GM23338 (cell line): ENCODE results near the gene TAS2R3. TPM values are rescaled to one million over a fixed set of nuclear protein-coding genes. Genes with fewer than 3 reads are reported as not detected.

Experiments
- ATAC-seq: fragments of 200-7000 bp; cut with Tn5 transposase; 3 replicates; pipeline ENCODE4 v1.9.1; 2020
- DNase-seq: peaks from one replicate; pipeline ENCODE4 v3.0.0-alpha.2; 2015; ENCODE audit warnings: low spot score
- H2AFZ ChIP-seq: fragments of 200-600 bp; sonication (generic); 2 replicates; pipeline ENCODE4 v1.8.0; 2016; ENCODE audit warnings: antibody characterized with exemption, mild to moderate bottlenecking, moderate library complexity
- H3F3A ChIP-seq: fragments of 200-600 bp; sonication (generic); replicated peaks from 2 replicates; pipeline ENCODE4 v1.8.0; 2017; ENCODE audit warnings: antibody characterized with exemption, mixed run types, low read depth
- H3K27ac ChIP-seq: fragments of 200-600 bp; sonication (generic); 2 replicates; pipeline ENCODE4 v1.6.1; 2016; ENCODE audit warnings: low read depth
- H3K27me3 ChIP-seq: fragments of 200-600 bp; sonication (generic); 2 replicates; pipeline ENCODE4 v1.8.0; 2016; ENCODE audit warnings: mild to moderate bottlenecking, mixed run types, moderate library complexity; ENCODE audit not compliant: insufficient read depth
- H3K36me3 ChIP-seq: fragments of 200-600 bp; sonication (generic); 2 replicates; pipeline ENCODE4 v1.8.0; 2016; ENCODE audit warnings: mild to moderate bottlenecking; ENCODE audit not compliant: insufficient read depth
- H3K4me1 ChIP-seq: fragments of 200-600 bp; sonication (generic); 2 replicates; pipeline ENCODE4 v1.8.0; 2016; ENCODE audit warnings: mild to moderate bottlenecking, moderate library complexity; ENCODE audit not compliant: insufficient read depth
- H3K4me2 ChIP-seq: fragments of 200-600 bp; sonication (generic); 2 replicates; pipeline ENCODE4 v1.7.1; 2017; ENCODE audit warnings: mixed run types
- H3K4me3 ChIP-seq: fragments of 200-600 bp; sonication (generic); 2 replicates; pipeline ENCODE4 v1.6.1; 2016; ENCODE audit warnings: mixed run types
- H3K79me2 ChIP-seq: fragments of 200-600 bp; sonication (generic); replicated peaks from 2 replicates; pipeline ENCODE4 v1.8.0; 2017; ENCODE audit warnings: mild to moderate bottlenecking; ENCODE audit not compliant: insufficient read depth
- H3K9me2 ChIP-seq: fragments of 200-600 bp; sonication (generic); 2 replicates; pipeline ENCODE4 v1.8.0; 2017; ENCODE audit not compliant: insufficient read depth
- H4K20me1 ChIP-seq: fragments of 200-600 bp; sonication (generic); replicated peaks from 2 replicates; pipeline ENCODE4 v1.8.0; 2017; ENCODE audit warnings: mild to moderate bottlenecking; ENCODE audit not compliant: insufficient read depth
- H3K27ac Mint-ChIP-seq: 2 replicates; pipeline ENCODE4 v1.8.0; 2020; ENCODE audit warnings: inconsistent platforms, mild to moderate bottlenecking, moderate library complexity, mixed read lengths
- H3K27me3 Mint-ChIP-seq: 3 replicates; pipeline ENCODE4 v1.8.0; 2022; ENCODE audit warnings: low read depth, mild to moderate bottlenecking, moderate library complexity, mixed read lengths, inconsistent platforms; ENCODE audit not compliant: insufficient read depth, poor library complexity
- H3K36me3 Mint-ChIP-seq: 3 replicates; pipeline ENCODE4 v1.8.0; 2021; ENCODE audit warnings: low read depth, mild to moderate bottlenecking, inconsistent platforms, moderate library complexity, mixed read lengths
- H3K4me1 Mint-ChIP-seq: 3 replicates; pipeline ENCODE4 v1.8.0; 2020; ENCODE audit warnings: mild to moderate bottlenecking, inconsistent platforms, mixed read lengths
- H3K4me3 Mint-ChIP-seq: 3 replicates; pipeline ENCODE4 v1.8.0; 2021; ENCODE audit warnings: moderate library complexity, mild to moderate bottlenecking, inconsistent platforms, mixed read lengths
- H3K9me3 Mint-ChIP-seq: 3 replicates; pipeline ENCODE4 v1.8.0; 2020; ENCODE audit warnings: moderate library complexity, mild to moderate bottlenecking, inconsistent platforms, mixed read lengths
- EZH2 ChIP-seq: fragments of 200-600 bp; sonication (generic); IDR thresholded peaks from one replicate; pipeline ENCODE4 v1.8.0; 2017; ENCODE audit warnings: antibody characterized with exemption, mild to moderate bottlenecking, low read depth; ENCODE audit not compliant: unreplicated experiment
- EZH2phosphoT487 ChIP-seq: fragments of 200-600 bp; sonication (generic); IDR thresholded peaks from one replicate; pipeline ENCODE4 v1.8.1; 2018; ENCODE audit warnings: antibody characterized with exemption; ENCODE audit not compliant: unreplicated experiment
- polyA plus RNA-seq: library from polyadenylated mRNA; unstranded; fragments of >200 nt; fragmentation: Nextera tagmentation; extraction: Ambion mirVana; gene quantifications from 2 replicates; pipeline ENCODE4 v1.2.1, GENCODE V29; 2016
- total RNA-seq: library from RNA; depleted of rRNA; stranded (reverse); fragments of >200 nt; shearing (Covaris generic); gene quantifications from 2 replicates; pipeline ENCODE4 v1.2.3, GENCODE V29; 2014
- TF ChIP-seq, protein P1 (sequence below): IDR thresholded peaks from one replicate; pipeline ENCODE4 v1.6.1; 2018; ENCODE audit warnings: antibody characterized with exemption; ENCODE audit not compliant: unreplicated experiment
- TF ChIP-seq, protein P2 (sequence below): IDR thresholded peaks from 2 replicates; pipeline ENCODE4 v1.6.1; 2016; ENCODE audit warnings: antibody characterized with exemption

Gene TAS2R3
- total and polyA plus RNA-seq, 2 experiments from 2014 or later = 6.9 TPM; not detected in 1

DNA sequence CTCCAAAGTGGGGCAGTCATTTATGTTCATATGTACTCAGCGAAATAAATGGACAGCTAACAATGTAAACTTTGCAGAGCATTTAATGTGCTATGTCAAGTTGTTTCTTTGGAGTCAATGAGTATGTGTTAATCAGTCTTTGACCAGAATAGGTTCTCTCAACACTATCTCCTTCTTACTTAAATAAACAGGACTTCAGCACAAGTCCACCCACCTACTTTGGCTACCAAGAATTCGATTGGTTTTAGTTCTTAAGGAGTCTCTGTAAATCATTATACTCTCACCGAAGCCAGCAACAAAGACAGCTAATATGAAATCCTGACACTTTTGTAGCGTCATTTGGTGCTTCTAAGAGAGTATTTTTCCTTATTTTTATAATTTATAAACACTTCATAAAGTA lies 48.9 kb upstream of the TAS2R3 start (continued):
- TF ChIP-seq, protein P1, sequence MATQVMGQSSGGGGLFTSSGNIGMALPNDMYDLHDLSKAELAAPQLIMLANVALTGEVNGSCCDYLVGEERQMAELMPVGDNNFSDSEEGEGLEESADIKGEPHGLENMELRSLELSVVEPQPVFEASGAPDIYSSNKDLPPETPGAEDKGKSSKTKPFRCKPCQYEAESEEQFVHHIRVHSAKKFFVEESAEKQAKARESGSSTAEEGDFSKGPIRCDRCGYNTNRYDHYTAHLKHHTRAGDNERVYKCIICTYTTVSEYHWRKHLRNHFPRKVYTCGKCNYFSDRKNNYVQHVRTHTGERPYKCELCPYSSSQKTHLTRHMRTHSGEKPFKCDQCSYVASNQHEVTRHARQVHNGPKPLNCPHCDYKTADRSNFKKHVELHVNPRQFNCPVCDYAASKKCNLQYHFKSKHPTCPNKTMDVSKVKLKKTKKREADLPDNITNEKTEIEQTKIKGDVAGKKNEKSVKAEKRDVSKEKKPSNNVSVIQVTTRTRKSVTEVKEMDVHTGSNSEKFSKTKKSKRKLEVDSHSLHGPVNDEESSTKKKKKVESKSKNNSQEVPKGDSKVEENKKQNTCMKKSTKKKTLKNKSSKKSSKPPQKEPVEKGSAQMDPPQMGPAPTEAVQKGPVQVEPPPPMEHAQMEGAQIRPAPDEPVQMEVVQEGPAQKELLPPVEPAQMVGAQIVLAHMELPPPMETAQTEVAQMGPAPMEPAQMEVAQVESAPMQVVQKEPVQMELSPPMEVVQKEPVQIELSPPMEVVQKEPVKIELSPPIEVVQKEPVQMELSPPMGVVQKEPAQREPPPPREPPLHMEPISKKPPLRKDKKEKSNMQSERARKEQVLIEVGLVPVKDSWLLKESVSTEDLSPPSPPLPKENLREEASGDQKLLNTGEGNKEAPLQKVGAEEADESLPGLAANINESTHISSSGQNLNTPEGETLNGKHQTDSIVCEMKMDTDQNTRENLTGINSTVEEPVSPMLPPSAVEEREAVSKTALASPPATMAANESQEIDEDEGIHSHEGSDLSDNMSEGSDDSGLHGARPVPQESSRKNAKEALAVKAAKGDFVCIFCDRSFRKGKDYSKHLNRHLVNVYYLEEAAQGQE = no peak
- no peak for TF ChIP-seq EZH2

DNA sequence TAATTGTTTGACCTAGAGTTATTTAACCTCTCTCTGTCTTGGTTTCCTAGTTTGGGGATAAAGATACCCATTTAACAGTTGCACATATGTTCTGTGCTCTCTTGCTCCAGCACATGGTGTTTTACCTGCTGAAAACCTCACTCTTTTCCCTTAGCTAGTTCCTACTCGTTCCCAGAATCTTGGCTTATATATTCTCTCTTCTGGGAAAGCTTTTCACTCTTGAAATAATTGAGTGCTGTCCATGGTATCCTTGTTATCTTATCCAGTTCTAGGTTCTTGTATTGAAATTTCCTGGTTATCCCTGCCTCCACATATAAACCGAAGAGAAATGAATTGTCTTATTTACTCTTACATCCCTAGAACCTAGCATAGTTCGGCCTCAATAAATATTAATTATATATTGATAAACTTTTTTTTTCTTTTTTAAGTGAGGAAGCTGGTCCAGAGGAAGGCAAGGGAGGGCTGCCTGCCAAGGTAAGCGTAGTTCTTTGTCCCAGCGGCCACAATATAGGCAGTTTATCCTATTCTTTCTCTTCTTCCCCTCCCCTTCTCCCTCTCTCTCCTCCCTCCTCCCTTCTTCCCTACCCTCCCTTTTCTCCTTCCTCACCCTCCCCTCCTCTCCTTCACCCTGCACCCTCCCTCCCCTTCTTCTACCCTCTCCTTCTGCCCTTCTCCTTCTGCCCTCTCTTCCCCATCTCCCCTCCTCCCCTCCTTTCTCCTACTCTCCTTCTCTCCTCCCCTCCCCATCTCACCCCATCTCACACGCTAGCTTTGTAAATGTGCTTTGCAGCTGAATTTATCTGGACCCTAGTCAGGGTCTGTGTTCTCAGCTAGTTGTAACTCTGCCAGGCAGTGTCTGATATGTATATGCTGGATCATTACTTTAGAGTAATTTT lies 47.9 kb upstream of the TAS2R3 start:
- H4K20me1 ChIP-seq = no peaks in the 10 kb centered on the region
- ATAC-seq (peak; percentile 86), DNase-seq (peak; percentile 47)
- H3K27me3 ChIP-seq = no peaks in the 10 kb centered on the region
- no peaks in the 10 kb centered on the region for H3K9me2 ChIP-seq
- H3K79me2 ChIP-seq = no peaks in the 10 kb centered on the region
- no peak overlapping the region for H2AFZ ChIP-seq
- peak overlapping the region; percentile 73 for H3K4me2 ChIP-seq
- no peak overlapping the region for H3K27ac ChIP-seq
- TF ChIP-seq, protein P1 = peak; percentile 66
- TF ChIP-seq, protein P2, sequence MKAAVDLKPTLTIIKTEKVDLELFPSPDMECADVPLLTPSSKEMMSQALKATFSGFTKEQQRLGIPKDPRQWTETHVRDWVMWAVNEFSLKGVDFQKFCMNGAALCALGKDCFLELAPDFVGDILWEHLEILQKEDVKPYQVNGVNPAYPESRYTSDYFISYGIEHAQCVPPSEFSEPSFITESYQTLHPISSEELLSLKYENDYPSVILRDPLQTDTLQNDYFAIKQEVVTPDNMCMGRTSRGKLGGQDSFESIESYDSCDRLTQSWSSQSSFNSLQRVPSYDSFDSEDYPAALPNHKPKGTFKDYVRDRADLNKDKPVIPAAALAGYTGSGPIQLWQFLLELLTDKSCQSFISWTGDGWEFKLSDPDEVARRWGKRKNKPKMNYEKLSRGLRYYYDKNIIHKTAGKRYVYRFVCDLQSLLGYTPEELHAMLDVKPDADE = no peak
- no peak for TF ChIP-seq EZH2phosphoT487
- H3K27me3 Mint-ChIP-seq = no peaks in the 10 kb centered on the region
- H3K4me1 Mint-ChIP-seq = peaks cover 44% of the 10 kb centered on the region
- no peaks in the 10 kb centered on the region for H3F3A ChIP-seq
- peak overlapping the region; percentile 39 for H3K4me3 ChIP-seq
- no peaks in the 10 kb centered on the region for H3K36me3 Mint-ChIP-seq
- H3K4me1 ChIP-seq = peaks cover 32% of the 10 kb centered on the region
- no peaks in the 10 kb centered on the region for H3K9me3 Mint-ChIP-seq
- H3K27ac Mint-ChIP-seq = no peak overlapping the region
- no peaks in the 10 kb centered on the region for H3K36me3 ChIP-seq
- peak overlapping the region; percentile 38; the same call in 1 of the 3 replicates for H3K4me3 Mint-ChIP-seq
